Ishikawa (cell line): ENCODE results near the gene ADGRB2.

Experiments
- CEBPB ChIP-seq: IDR thresholded peaks from 2 replicates; pipeline ENCODE4 v1.6.1; 2012
- CREB1 ChIP-seq: IDR thresholded peaks from 2 replicates; pipeline ENCODE4 v1.6.1; 2012; ENCODE audit warnings: low read depth
- EGR1 ChIP-seq: IDR thresholded peaks from 2 replicates; pipeline ENCODE4 v1.6.1; 2012
- EP300 ChIP-seq: IDR thresholded peaks from 2 replicates; pipeline ENCODE4 v1.6.1; 2012; ENCODE audit warnings: borderline replicate concordance
- FOXM1 ChIP-seq: IDR thresholded peaks from 2 replicates; pipeline ENCODE4 v1.6.1; 2012; ENCODE audit warnings: low read depth, borderline replicate concordance
- NFIC ChIP-seq: IDR thresholded peaks from 2 replicates; pipeline ENCODE4 v1.6.1; 2012
- RAD21 ChIP-seq: IDR thresholded peaks from 2 replicates; pipeline ENCODE4 v1.6.1; 2012; ENCODE audit warnings: low read depth
- TAF1 ChIP-seq: IDR thresholded peaks from 2 replicates; pipeline ENCODE4 v1.6.1; 2012; ENCODE audit warnings: low read depth, mild to moderate bottlenecking
- TCF12 ChIP-seq: IDR thresholded peaks from 2 replicates; pipeline ENCODE4 v1.6.1; 2012; ENCODE audit warnings: low read depth
- TEAD4 ChIP-seq: IDR thresholded peaks from 2 replicates; pipeline ENCODE4 v1.6.1; 2012
- YY1 ChIP-seq: IDR thresholded peaks from 2 replicates; pipeline ENCODE4 v1.6.1; 2012; ENCODE audit warnings: low read depth
- ZBTB7A ChIP-seq: IDR thresholded peaks from 2 replicates; pipeline ENCODE4 v1.6.1; 2012; ENCODE audit warnings: low read depth
- TF ChIP-seq, protein P1 (sequence below): IDR thresholded peaks from 2 replicates; pipeline ENCODE4 v1.6.1; 2012
- TF ChIP-seq, protein P2 (sequence below): IDR thresholded peaks from 2 replicates; pipeline ENCODE4 v1.6.1; 2012
- TF ChIP-seq, protein P3 (sequence below): IDR thresholded peaks from 2 replicates; pipeline ENCODE4 v1.6.1; 2012; ENCODE audit warnings: low read depth, mild to moderate bottlenecking

The ADGRB2 gene

DNA sequence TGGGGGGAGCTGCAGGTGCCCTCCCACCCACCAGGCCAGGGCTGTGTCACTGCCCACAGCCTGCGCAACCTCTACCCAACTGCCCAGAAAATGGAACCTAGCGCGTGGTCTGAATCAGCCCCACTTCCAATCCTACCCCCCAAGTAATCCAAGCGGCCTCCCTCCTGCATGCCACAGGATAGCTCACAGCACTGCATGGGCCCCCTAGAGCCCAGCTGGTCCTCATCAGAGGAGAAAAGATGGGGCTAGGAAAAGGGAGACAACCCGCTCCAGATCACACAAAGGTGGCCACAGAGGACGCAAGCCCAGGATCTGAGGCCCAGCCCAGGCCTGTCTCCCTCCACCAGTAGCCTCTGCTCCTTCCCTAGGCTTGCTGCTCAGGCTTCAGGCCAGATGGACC lies 6.2 kb downstream of the ADGRB2 start:
- no peak for TF ChIP-seq CREB1
- no peak for TF ChIP-seq FOXM1
- no peak for TF ChIP-seq TAF1
- no peak for TF ChIP-seq EP300
- no peak for TF ChIP-seq CEBPB
- TF ChIP-seq, protein P1, sequence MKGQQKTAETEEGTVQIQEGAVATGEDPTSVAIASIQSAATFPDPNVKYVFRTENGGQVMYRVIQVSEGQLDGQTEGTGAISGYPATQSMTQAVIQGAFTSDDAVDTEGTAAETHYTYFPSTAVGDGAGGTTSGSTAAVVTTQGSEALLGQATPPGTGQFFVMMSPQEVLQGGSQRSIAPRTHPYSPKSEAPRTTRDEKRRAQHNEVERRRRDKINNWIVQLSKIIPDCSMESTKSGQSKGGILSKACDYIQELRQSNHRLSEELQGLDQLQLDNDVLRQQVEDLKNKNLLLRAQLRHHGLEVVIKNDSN = no peak

DNA sequence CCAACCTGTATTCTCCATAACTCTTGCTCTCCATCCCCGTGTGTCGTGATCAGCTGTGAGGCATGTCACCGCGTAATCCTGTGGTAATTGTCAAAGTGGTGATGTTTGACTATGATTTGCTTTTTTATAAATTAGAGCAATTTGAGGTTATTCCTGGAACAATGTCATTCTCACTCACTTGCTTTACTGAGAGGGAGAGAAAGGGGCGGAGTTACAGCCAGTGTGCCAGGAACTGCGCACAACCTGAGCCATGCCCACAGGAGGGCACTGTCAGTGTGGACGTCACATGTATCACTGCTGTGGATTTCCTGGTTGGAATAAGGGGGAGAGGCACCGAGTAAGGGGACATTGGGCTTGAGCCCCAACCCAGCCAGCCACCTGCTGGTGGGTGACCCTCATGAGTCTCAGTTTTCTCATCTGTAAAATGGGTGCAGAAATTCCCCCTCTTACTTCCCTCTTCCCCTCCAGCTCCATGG lies 6.9 kb downstream of the ADGRB2 start:
- no peak for TF ChIP-seq CREB1
- no peak for TF ChIP-seq EGR1
- no peak for TF ChIP-seq TEAD4
- TF ChIP-seq TCF12 = no peak
- no peak for TF ChIP-seq ZBTB7A
- no peak for TF ChIP-seq TAF1
- TF ChIP-seq EP300 = no peak
- TF ChIP-seq, protein P2, sequence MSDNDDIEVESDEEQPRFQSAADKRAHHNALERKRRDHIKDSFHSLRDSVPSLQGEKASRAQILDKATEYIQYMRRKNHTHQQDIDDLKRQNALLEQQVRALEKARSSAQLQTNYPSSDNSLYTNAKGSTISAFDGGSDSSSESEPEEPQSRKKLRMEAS = no peak
- TF ChIP-seq NFIC = no peak
- TF ChIP-seq, protein P3, sequence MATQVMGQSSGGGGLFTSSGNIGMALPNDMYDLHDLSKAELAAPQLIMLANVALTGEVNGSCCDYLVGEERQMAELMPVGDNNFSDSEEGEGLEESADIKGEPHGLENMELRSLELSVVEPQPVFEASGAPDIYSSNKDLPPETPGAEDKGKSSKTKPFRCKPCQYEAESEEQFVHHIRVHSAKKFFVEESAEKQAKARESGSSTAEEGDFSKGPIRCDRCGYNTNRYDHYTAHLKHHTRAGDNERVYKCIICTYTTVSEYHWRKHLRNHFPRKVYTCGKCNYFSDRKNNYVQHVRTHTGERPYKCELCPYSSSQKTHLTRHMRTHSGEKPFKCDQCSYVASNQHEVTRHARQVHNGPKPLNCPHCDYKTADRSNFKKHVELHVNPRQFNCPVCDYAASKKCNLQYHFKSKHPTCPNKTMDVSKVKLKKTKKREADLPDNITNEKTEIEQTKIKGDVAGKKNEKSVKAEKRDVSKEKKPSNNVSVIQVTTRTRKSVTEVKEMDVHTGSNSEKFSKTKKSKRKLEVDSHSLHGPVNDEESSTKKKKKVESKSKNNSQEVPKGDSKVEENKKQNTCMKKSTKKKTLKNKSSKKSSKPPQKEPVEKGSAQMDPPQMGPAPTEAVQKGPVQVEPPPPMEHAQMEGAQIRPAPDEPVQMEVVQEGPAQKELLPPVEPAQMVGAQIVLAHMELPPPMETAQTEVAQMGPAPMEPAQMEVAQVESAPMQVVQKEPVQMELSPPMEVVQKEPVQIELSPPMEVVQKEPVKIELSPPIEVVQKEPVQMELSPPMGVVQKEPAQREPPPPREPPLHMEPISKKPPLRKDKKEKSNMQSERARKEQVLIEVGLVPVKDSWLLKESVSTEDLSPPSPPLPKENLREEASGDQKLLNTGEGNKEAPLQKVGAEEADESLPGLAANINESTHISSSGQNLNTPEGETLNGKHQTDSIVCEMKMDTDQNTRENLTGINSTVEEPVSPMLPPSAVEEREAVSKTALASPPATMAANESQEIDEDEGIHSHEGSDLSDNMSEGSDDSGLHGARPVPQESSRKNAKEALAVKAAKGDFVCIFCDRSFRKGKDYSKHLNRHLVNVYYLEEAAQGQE = no peak
- no peak for TF ChIP-seq RAD21
- no peak for TF ChIP-seq YY1
- TF ChIP-seq, protein P1 = no peak
- no peak for TF ChIP-seq FOXM1
- TF ChIP-seq CEBPB = no peak

DNA sequence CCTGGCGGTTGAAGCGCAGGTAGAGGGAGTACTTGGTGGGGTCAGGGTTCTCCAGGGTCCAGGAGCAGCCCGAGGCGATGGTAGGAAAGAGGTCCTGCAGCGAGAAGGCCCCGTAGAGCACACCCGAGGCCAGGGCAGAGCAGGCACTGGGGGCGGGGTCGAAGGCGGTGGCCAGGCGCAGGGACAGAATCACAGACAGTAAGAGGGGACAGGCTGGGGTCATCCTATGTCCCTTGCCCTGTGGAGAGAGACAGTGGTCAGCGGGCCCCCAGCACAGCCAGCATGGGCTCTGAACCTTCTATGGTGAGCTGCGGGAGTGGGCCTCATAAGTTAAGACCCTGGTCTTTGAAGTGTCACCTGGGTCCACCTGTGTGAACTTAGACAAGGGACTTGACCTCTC lies 7.6 kb downstream of the ADGRB2 start:
- TF ChIP-seq TEAD4 = no peak
- no peak for TF ChIP-seq NFIC

- no peak for TF ChIP-seq EP300
- TF ChIP-seq, protein P1 = no peak
- TF ChIP-seq CEBPB = no peak
- no peak for TF ChIP-seq ZBTB7A
- TF ChIP-seq, protein P2 = no peak
- TF ChIP-seq TEAD4 = no peak
- TF ChIP-seq, protein P3 = no peak
- no peak for TF ChIP-seq TCF12
- no peak for TF ChIP-seq CREB1
- no peak for TF ChIP-seq RAD21
- TF ChIP-seq FOXM1 = no peak
- no peak for TF ChIP-seq TAF1
- no peak for TF ChIP-seq NFIC
- no peak for TF ChIP-seq EGR1
- TF ChIP-seq YY1 = no peak
Measured at GRCh38 chr1:31755850-31756492, 8.2 kb downstream of the ADGRB2 start.

- TF ChIP-seq, protein P2 = no peak
- TF ChIP-seq, protein P1 = no peak
- TF ChIP-seq NFIC = no peak
- TF ChIP-seq TEAD4 = no peak
- no peak for TF ChIP-seq ZBTB7A
- no peak for TF ChIP-seq EGR1
- TF ChIP-seq, protein P3 = no peak
- TF ChIP-seq TCF12 = no peak
- TF ChIP-seq CEBPB = no peak
- TF ChIP-seq CREB1 = no peak
- TF ChIP-seq RAD21 = no peak
- TF ChIP-seq EP300 = no peak
Measured at GRCh38 chr1:31755197-31755611, 8.9 kb downstream of the ADGRB2 start.
